Measurements from ENCODE around the gene USHBP1. TPM values are rescaled to one million over a fixed set of nuclear protein-coding genes. Genes with fewer than 3 reads are reported as not detected.

Gene USHBP1
- total RNA-seq, 1 experiment from 2014 or later, result 6.4 TPM

GRCh38 chr19:17242431-17243208 is 21.9 kb downstream of the USHBP1 start:
- Histone ChIP-seq H2BK120ac (ENCODE audit: low read depth, low read length, poor library complexity, severe bottlenecking) (no peak overlapping the region), H3K23ac (ENCODE audit: insufficient read length, low read depth, low read length) (no peak overlapping the region), H2BK15ac (ENCODE audit: low read depth, low read length) (no peak overlapping the region), H3K14ac (ENCODE audit: insufficient read depth, low read length) (no peak overlapping the region; the same call in 1 of the 2 replicates), H4K20me1 (ENCODE audit: control insufficient read depth, insufficient read depth, insufficient read length) (no peaks in the 10 kb centered on the region), H2BK20ac (ENCODE audit: low read depth, low read length, poor library complexity, severe bottlenecking) (no peak overlapping the region), H2BK5ac (ENCODE audit: insufficient read length, low read length) (no peak overlapping the region), H3K27me3 (ENCODE audit: insufficient read depth, low read length) (no peaks in the 10 kb centered on the region), H3K18ac (ENCODE audit: insufficient read length, low read depth, low read length) (no peak overlapping the region), H3K56ac (ENCODE audit: insufficient read length, low read depth, low read length) (no peak overlapping the region), H3K79me2 (ENCODE audit: insufficient read depth, low read length) (peaks cover 26% of the 10 kb centered on the region; the same call in 1 of the 2 replicates), H4K91ac (ENCODE audit: insufficient read length, low read depth, low read length) (no peak overlapping the region), H3K9ac (ENCODE audit: extremely low read depth, insufficient read length, low read length) (no peak overlapping the region), H2AK5ac (ENCODE audit: insufficient read length, low read length) (no peak overlapping the region), H3K23me2 (ENCODE audit: insufficient read length, low read depth, low read length, poor library complexity, severe bottlenecking) (peaks cover 17% of the 10 kb centered on the region), H3K4ac (ENCODE audit: low read depth, low read length) (no peak overlapping the region), H4K5ac (ENCODE audit: insufficient read length, low read depth, low read length) (no peak overlapping the region), H3K4me2 (ENCODE audit: insufficient read depth, insufficient read length, low read length) (peak overlapping the region; percentile 63), H2BK12ac (ENCODE audit: insufficient read length, low read depth, low read length) (no peak overlapping the region), H4K8ac (replicated peaks; ENCODE audit: insufficient read length, low read depth, low read length) (no peak overlapping the region), H3K27ac (ENCODE audit: insufficient read length, low read depth, low read length) (no peak overlapping the region), H3K4me1 (ENCODE audit: insufficient read depth, low read length) (peaks cover 2% of the 10 kb centered on the region; the same call in 1 of the 2 replicates), H2AFZ (ENCODE audit: low read length) (no peak overlapping the region), H3T11ph (ENCODE audit: low read length) (no peak overlapping the region), H3K79me1 (ENCODE audit: insufficient read depth, low read depth, low read length, poor library complexity, severe bottlenecking) (peaks cover 3% of the 10 kb centered on the region), H3K9me3 (ENCODE audit: control insufficient read depth, low read depth, low read length) (no peaks in the 10 kb centered on the region)
- no CpG with 5 or more reads among the region's 8 CpGs for WGBS (ENCODE audit: extremely low coverage, insufficient read length, low lambda C conversion rate)
- Mint-ChIP-seq H3K27ac (peak overlapping the region; percentile 81 to 97 (median 89); a peak in 5 of 7 replicates), H3K4me1 (peaks cover 31 to 35% of the 10 kb centered on the region in 2 experiments), H3K27me3 (ENCODE audit: low read depth) (peaks cover 2% of the 10 kb centered on the region; the same call in 1 of the 2 replicates), H3K4me3 (peak overlapping the region; percentile 91 to 95), H3K36me3 (ENCODE audit: insufficient read depth in 1 of 3, low read depth in 3 of 3) (peaks cover 4 to 35% (median 30%) of the 10 kb centered on the region in 3 experiments), H3K9me3 (peaks cover 0 to 3% of the 10 kb centered on the region in 2 experiments; a peak in 1 of 5 replicates)
- no peak for DNase-seq
- no peak for TF ChIP-seq CTCF (conservative IDR thresholded peaks at IDR 0.05)

All from H9 (cell line).